ENCODE data around the gene CGB1. TPM values are rescaled to one million over a fixed set of nuclear protein-coding genes. Genes with fewer than 3 reads are reported as not detected.
"Not testable (repeated sequence)": the region's sequence is repeated elsewhere in the genome, so short reads cannot be mapped to it uniquely, and the experiment has no call there.

CGB1 gene
- total RNA-seq, 1 experiment from 2014 or later: not detected

- H3K4me1 Mint-ChIP-seq (ENCODE audit: insufficient read depth, unreplicated experiment); BruUV-seq (replicated peaks); H3K9me3 Mint-ChIP-seq (ENCODE audit: unreplicated experiment); intact Hi-C loops (cut with micrococcal nuclease); POLR2A ChIA-PET; H3K4me3 Mint-ChIP-seq (ENCODE audit: unreplicated experiment); CTCF ChIA-PET; H3K36me3 Mint-ChIP-seq (ENCODE audit: insufficient read depth, unreplicated experiment); DNase-seq (ENCODE audit: unreplicated experiment); H3K27me3 Mint-ChIP-seq (ENCODE audit: insufficient read depth, unreplicated experiment); H3K27ac Mint-ChIP-seq (ENCODE audit: low read depth, unreplicated experiment): not testable (repeated sequence)
- TF ChIP-seq CTCF (IDR thresholded peaks at IDR 0.05; ENCODE audit: unreplicated experiment): peak; percentile 42
These were observed 4.9 kb downstream of the CGB1 start, which contains the start of gene CGB2 for GRCh38 chr19:49031642-49032301. TSS of gene CGB2 (plus strand) at chr19:49031890. CDS start at chr19:49032096, 206 bp downstream.

GRCh38 chr19:49030323-49030722 is 6.4 kb downstream of the CGB1 start:
- H3K4me1 Mint-ChIP-seq (ENCODE audit: insufficient read depth, unreplicated experiment); H3K27me3 Mint-ChIP-seq (ENCODE audit: insufficient read depth, unreplicated experiment); H3K9me3 Mint-ChIP-seq (ENCODE audit: unreplicated experiment); H3K36me3 Mint-ChIP-seq (ENCODE audit: insufficient read depth, unreplicated experiment); H3K4me3 Mint-ChIP-seq (ENCODE audit: unreplicated experiment); POLR2A ChIA-PET; H3K27ac Mint-ChIP-seq (ENCODE audit: low read depth, unreplicated experiment); BruUV-seq (replicated peaks); DNase-seq (ENCODE audit: unreplicated experiment); intact Hi-C loops (cut with micrococcal nuclease): not testable (repeated sequence)
- CTCF ChIA-PET: interaction anchor here (0.6 to 0.7 kb wide), 2 partner anchors 27 to 1275 kb away, joined by 3 read pairs; partner anchors contain the start of gene CGB7

- POLR2A ChIA-PET: not testable (repeated sequence)
These were observed 6.9 kb downstream of the CGB1 start for GRCh38 chr19:49029749-49030148.

GRCh38 chr19:49028686-49029085 is 8.0 kb downstream of the CGB1 start:
- CTCF ChIA-PET; BruUV-seq (replicated peaks): not testable (repeated sequence)

More at GRCh38 chr19:49029749-49030148, 6.9 kb downstream of the CGB1 start:
- H3K36me3 Mint-ChIP-seq (ENCODE audit: insufficient read depth, unreplicated experiment); H3K27ac Mint-ChIP-seq (ENCODE audit: low read depth, unreplicated experiment); BruUV-seq (replicated peaks); DNase-seq (ENCODE audit: unreplicated experiment); H3K4me1 Mint-ChIP-seq (ENCODE audit: insufficient read depth, unreplicated experiment); H3K9me3 Mint-ChIP-seq (ENCODE audit: unreplicated experiment); H3K4me3 Mint-ChIP-seq (ENCODE audit: unreplicated experiment); H3K27me3 Mint-ChIP-seq (ENCODE audit: insufficient read depth, unreplicated experiment); intact Hi-C loops (cut with micrococcal nuclease): not testable (repeated sequence)
- CTCF ChIA-PET: interaction anchor here (0.6 to 0.7 kb wide), 2 partner anchors 28 to 1274 kb away, joined by 3 read pairs; partner anchors contain the start of gene CGB7

GRCh38 chr19:49025599-49025998 is 11.1 kb downstream of the CGB1 start:
- CTCF ChIA-PET; H3K27me3 Mint-ChIP-seq (ENCODE audit: insufficient read depth, unreplicated experiment); BruUV-seq (replicated peaks); H3K4me3 Mint-ChIP-seq (ENCODE audit: unreplicated experiment); H3K36me3 Mint-ChIP-seq (ENCODE audit: insufficient read depth, unreplicated experiment); H3K9me3 Mint-ChIP-seq (ENCODE audit: unreplicated experiment); intact Hi-C loops (cut with micrococcal nuclease); H3K27ac Mint-ChIP-seq (ENCODE audit: low read depth, unreplicated experiment); POLR2A ChIA-PET; DNase-seq (ENCODE audit: unreplicated experiment): not testable (repeated sequence)
- H3K4me1 Mint-ChIP-seq (ENCODE audit: insufficient read depth, unreplicated experiment): peaks cover 15% of the 10 kb centered on the region

More at GRCh38 chr19:49028686-49029085, 8.0 kb downstream of the CGB1 start:
- DNase-seq (ENCODE audit: unreplicated experiment); intact Hi-C loops (cut with micrococcal nuclease); H3K36me3 Mint-ChIP-seq (ENCODE audit: insufficient read depth, unreplicated experiment); H3K27ac Mint-ChIP-seq (ENCODE audit: low read depth, unreplicated experiment); H3K27me3 Mint-ChIP-seq (ENCODE audit: insufficient read depth, unreplicated experiment); H3K9me3 Mint-ChIP-seq (ENCODE audit: unreplicated experiment); H3K4me1 Mint-ChIP-seq (ENCODE audit: insufficient read depth, unreplicated experiment); H3K4me3 Mint-ChIP-seq (ENCODE audit: unreplicated experiment); POLR2A ChIA-PET: not testable (repeated sequence)

GRCh38 chr19:49025088-49025487 is 11.6 kb downstream of the CGB1 start:
- CTCF ChIA-PET; intact Hi-C loops (cut with micrococcal nuclease); POLR2A ChIA-PET; DNase-seq (ENCODE audit: unreplicated experiment); H3K27ac Mint-ChIP-seq (ENCODE audit: low read depth, unreplicated experiment); H3K4me3 Mint-ChIP-seq (ENCODE audit: unreplicated experiment); H3K9me3 Mint-ChIP-seq (ENCODE audit: unreplicated experiment); H3K27me3 Mint-ChIP-seq (ENCODE audit: insufficient read depth, unreplicated experiment); H3K36me3 Mint-ChIP-seq (ENCODE audit: insufficient read depth, unreplicated experiment); BruUV-seq (replicated peaks): not testable (repeated sequence)
- peaks cover 15% of the 10 kb centered on the region for H3K4me1 Mint-ChIP-seq (ENCODE audit: insufficient read depth, unreplicated experiment)

GRCh38 chr19:49024233-49024632 is 12.5 kb downstream of the CGB1 start, which contains the start of gene CGB3:
TSS of gene CGB3 (minus strand) at chr19:49024333. CDS start at chr19:49023971, 362 bp downstream.
- H3K4me1 Mint-ChIP-seq (ENCODE audit: insufficient read depth, unreplicated experiment): peaks cover 18% of the 10 kb centered on the region
- H3K36me3 Mint-ChIP-seq (ENCODE audit: insufficient read depth, unreplicated experiment); H3K4me3 Mint-ChIP-seq (ENCODE audit: unreplicated experiment); POLR2A ChIA-PET; H3K27ac Mint-ChIP-seq (ENCODE audit: low read depth, unreplicated experiment); BruUV-seq (replicated peaks); intact Hi-C loops (cut with micrococcal nuclease); H3K9me3 Mint-ChIP-seq (ENCODE audit: unreplicated experiment); H3K27me3 Mint-ChIP-seq (ENCODE audit: insufficient read depth, unreplicated experiment); CTCF ChIA-PET; DNase-seq (ENCODE audit: unreplicated experiment): not testable (repeated sequence)

Measured in MCF 10A (cell line).